ENCODE measurements around the gene APBA1. TPM values are rescaled to one million over a fixed set of nuclear protein-coding genes. Genes with fewer than 3 reads are reported as not detected.

APBA1 gene
- total and polyA plus RNA-seq, 4 donors = 0.95 to 8.1 (median 2.8) TPM

DNA sequence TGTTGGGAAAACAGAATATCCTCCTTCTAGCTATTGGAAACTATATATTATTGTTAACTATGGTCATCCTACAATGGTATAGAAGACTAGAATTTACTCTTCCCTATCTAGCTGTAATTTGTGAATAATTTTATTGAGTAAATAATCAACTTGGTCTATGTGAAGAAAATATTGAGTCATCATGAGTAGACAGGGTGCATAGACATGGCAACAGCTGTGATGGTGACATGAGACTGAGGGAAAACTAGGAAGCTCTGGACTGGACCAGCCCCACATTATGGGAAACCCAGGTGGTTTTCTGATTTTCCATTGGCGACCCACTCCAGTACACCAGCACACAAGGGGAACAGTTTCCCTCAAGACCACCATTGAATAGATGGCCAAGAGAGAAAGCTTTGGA is 95.0 kb downstream of the APBA1 start:
- ATAC-seq (ENCODE audit: insufficient read depth, low FRiP score) = no peak
- no peak overlapping the region for H3K27ac ChIP-seq (ENCODE audit: low read depth in 1 of 2, low read length in 1 of 2)
- H3K27me3 ChIP-seq (ENCODE audit: control insufficient read depth in 3 of 3, insufficient read depth in 3 of 3, low read length in 2 of 3) = no peaks in the 10 kb centered on the region
- H3K4me3 ChIP-seq = no peak overlapping the region
- peaks cover 0 to 19% (median 2%) of the 10 kb centered on the region in 5 donors for H3K4me1 ChIP-seq (ENCODE audit: control insufficient read depth in 5 of 5, insufficient read depth in 5 of 5, low read length in 5 of 5)
- no peak for DNase-seq
- H3K9ac ChIP-seq (ENCODE audit: insufficient read depth in 1 of 2, low read length in 2 of 2) = no peak overlapping the region
- whole genome bisulfite sequencing, 2 donors = 92 to 100% methylated on average over 1 of the region's 1 CpG
- TF ChIP-seq, protein P1, sequence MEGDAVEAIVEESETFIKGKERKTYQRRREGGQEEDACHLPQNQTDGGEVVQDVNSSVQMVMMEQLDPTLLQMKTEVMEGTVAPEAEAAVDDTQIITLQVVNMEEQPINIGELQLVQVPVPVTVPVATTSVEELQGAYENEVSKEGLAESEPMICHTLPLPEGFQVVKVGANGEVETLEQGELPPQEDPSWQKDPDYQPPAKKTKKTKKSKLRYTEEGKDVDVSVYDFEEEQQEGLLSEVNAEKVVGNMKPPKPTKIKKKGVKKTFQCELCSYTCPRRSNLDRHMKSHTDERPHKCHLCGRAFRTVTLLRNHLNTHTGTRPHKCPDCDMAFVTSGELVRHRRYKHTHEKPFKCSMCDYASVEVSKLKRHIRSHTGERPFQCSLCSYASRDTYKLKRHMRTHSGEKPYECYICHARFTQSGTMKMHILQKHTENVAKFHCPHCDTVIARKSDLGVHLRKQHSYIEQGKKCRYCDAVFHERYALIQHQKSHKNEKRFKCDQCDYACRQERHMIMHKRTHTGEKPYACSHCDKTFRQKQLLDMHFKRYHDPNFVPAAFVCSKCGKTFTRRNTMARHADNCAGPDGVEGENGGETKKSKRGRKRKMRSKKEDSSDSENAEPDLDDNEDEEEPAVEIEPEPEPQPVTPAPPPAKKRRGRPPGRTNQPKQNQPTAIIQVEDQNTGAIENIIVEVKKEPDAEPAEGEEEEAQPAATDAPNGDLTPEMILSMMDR (IDR thresholded peaks at IDR 0.05; ENCODE audit: control extremely low read depth, extremely low read depth) = no peak
- H3K36me3 ChIP-seq (ENCODE audit: control insufficient read depth in 4 of 4, insufficient read depth in 4 of 4, low read length in 4 of 4) = no peaks in the 10 kb centered on the region
- H3K9me3 ChIP-seq (ENCODE audit: control insufficient read depth in 4 of 4, insufficient read depth in 3 of 4, low read length in 3 of 4) = no peaks in the 10 kb centered on the region

DNA sequence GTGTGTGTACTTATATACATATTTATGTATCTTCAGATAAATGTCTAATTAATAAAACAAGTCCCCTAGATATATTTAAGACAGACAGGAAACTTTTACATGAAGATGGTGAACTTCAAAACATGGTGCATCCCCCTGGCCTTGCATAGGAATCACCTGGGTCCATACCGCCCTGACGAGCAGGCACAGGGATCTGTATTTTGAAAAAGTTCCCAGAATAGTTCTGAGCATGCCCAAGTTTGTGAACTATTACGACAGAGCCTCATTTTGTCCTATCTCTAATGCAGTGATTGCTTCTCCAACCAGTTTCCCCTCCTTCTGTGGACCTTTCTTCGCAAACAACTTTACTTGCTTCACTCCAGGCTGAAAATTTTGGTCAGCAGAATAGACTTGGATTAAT is 98.1 kb downstream of the APBA1 start:
- no peaks in the 10 kb centered on the region for H3K9me3 ChIP-seq (ENCODE audit: control insufficient read depth in 4 of 4, insufficient read depth in 3 of 4, low read length in 3 of 4)
- WGBS, 2 donors = 81 to 84% methylated on average over 4 of the region's 4 CpGs
- no peak overlapping the region for H3K9ac ChIP-seq (ENCODE audit: insufficient read depth in 1 of 2, low read length in 2 of 2)
- ATAC-seq (ENCODE audit: insufficient read depth, low FRiP score) (no peak), DNase-seq (peak in 2 of 3 donors; percentile 46 to 60)
- H3K4me1 ChIP-seq (ENCODE audit: control insufficient read depth in 5 of 5, insufficient read depth in 5 of 5, low read length in 5 of 5) = peaks cover 0 to 11% (median 2%) of the 10 kb centered on the region in 5 donors
- TF ChIP-seq, protein P1 (IDR thresholded peaks at IDR 0.05; ENCODE audit: control extremely low read depth, extremely low read depth) = no peak
- no peak overlapping the region for H3K27ac ChIP-seq (ENCODE audit: low read depth in 1 of 2, low read length in 1 of 2)
- no peaks in the 10 kb centered on the region for H3K36me3 ChIP-seq (ENCODE audit: control insufficient read depth in 4 of 4, insufficient read depth in 4 of 4, low read length in 4 of 4)
- H3K27me3 ChIP-seq (ENCODE audit: control insufficient read depth in 3 of 3, insufficient read depth in 3 of 3, low read length in 2 of 3) = no peaks in the 10 kb centered on the region
- H3K4me3 ChIP-seq = no peak overlapping the region

DNA sequence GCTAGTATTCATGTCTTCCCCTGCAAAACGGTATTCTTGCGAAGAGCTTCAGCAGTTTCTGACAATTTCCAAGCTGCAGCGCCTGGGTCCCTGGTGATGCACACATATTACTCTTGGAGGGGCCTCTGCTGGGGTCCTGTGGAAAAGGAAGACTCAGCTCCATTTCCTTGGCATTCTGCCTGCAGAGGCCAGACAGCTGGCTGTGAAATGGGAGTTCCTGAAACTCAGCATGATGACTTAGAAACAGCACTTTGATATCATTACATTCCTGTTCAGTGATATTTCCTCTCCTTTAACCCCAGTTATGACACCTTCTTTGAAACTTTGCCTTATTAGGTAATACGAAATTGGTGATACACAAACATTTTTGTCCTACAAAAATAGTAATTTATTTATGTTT is 98.5 kb downstream of the APBA1 start:
- H3K9me3 ChIP-seq (ENCODE audit: control insufficient read depth in 4 of 4, insufficient read depth in 3 of 4, low read length in 3 of 4) = no peaks in the 10 kb centered on the region
- H3K27me3 ChIP-seq (ENCODE audit: control insufficient read depth in 3 of 3, insufficient read depth in 3 of 3, low read length in 2 of 3) = no peaks in the 10 kb centered on the region
- no peak overlapping the region for H3K9ac ChIP-seq (ENCODE audit: insufficient read depth in 1 of 2, low read length in 2 of 2)
- H3K4me3 ChIP-seq = no peak overlapping the region
- no peaks in the 10 kb centered on the region for H3K36me3 ChIP-seq (ENCODE audit: control insufficient read depth in 4 of 4, insufficient read depth in 4 of 4, low read length in 4 of 4)
- DNase-seq (peak; percentile 77 to 86 (median 83)), ATAC-seq (ENCODE audit: insufficient read depth, low FRiP score) (no peak)
- WGBS, 2 donors = 76 to 80% methylated on average over 4 of the region's 4 CpGs
- TF ChIP-seq, protein P1 (IDR thresholded peaks at IDR 0.05; ENCODE audit: control extremely low read depth, extremely low read depth) = no peak
- peaks cover 0 to 13% (median 5%) of the 10 kb centered on the region in 5 donors for H3K4me1 ChIP-seq (ENCODE audit: control insufficient read depth in 5 of 5, insufficient read depth in 5 of 5, low read length in 5 of 5)
- H3K27ac ChIP-seq (ENCODE audit: low read depth in 1 of 2, low read length in 1 of 2) = no peak overlapping the region

DNA sequence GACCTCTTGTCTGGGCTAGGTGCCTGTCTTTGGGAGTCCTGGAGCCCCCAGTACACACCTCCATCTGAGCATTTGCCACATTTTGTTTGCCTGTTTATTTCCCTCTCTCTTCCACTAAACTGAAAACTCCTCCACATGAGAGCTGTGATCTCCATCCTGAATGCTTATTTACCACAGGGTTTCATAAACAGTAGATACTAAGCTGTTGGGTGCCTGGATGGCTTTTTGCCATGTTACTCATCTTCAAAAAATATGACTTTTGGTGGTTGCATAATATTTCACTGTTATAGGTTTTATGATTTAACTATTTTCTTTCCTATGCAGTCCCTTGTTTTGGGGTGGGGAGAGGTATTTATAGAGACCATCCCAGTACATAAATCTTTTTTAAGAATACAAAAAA is 99.6 kb downstream of the APBA1 start:
- ATAC-seq (ENCODE audit: insufficient read depth, low FRiP score) = no peak
- Histone ChIP-seq H3K4me3 (no peak overlapping the region), H3K9ac (ENCODE audit: insufficient read depth in 1 of 2, low read length in 2 of 2) (no peak overlapping the region), H3K36me3 (ENCODE audit: control insufficient read depth in 4 of 4, insufficient read depth in 4 of 4, low read length in 4 of 4) (no peaks in the 10 kb centered on the region), H3K4me1 (ENCODE audit: control insufficient read depth in 5 of 5, insufficient read depth in 5 of 5, low read length in 5 of 5) (peaks cover 0 to 13% (median 5%) of the 10 kb centered on the region in 5 donors), H3K9me3 (ENCODE audit: control insufficient read depth in 4 of 4, insufficient read depth in 3 of 4, low read length in 3 of 4) (no peaks in the 10 kb centered on the region), H3K27ac (ENCODE audit: low read depth in 1 of 2, low read length in 1 of 2) (no peak overlapping the region), H3K27me3 (ENCODE audit: control insufficient read depth in 3 of 3, insufficient read depth in 3 of 3, low read length in 2 of 3) (no peaks in the 10 kb centered on the region)
- TF ChIP-seq, protein P1 (IDR thresholded peaks at IDR 0.05; ENCODE audit: control extremely low read depth, extremely low read depth) = no peak
- DNase-seq = no peak
